NCI-H187 (cell line): ENCODE data around the gene UBA7.

Experiments used
- DNase-seq, 2 experiments: peaks; one replicate each; lab custom pipeline; 2025; lab: John Stamatoyannopoulos, UW

The UBA7 gene

GRCh38 chr3:49805897-49806701 is 7.7 kb downstream of the UBA7 start:
- DNase-seq, result no peak

GRCh38 chr3:49805367-49805782 is 8.4 kb downstream of the UBA7 start:
- no peak for DNase-seq

- no peak for DNase-seq
Observed at GRCh38 chr3:49804141-49805041, 9.4 kb downstream of the UBA7 start.

GRCh38 chr3:49803465-49804140 is 10.2 kb downstream of the UBA7 start:
- peak in 1 of 2 experiments; percentile 36 for DNase-seq

- DNase-seq, result peak; percentile 47 to 59
Observed at GRCh38 chr3:49802719-49803464, 10.9 kb downstream of the UBA7 start, which contains the start of gene INKA1. INKA1 (plus strand) TSS chr3:49803261; CDS start chr3:49803393, 132 bp downstream.

GRCh38 chr3:49801160-49801559 is 12.6 kb downstream of the UBA7 start:
- DNase-seq, result no peak

GRCh38 chr3:49799761-49800160 is 14.0 kb downstream of the UBA7 start, which contains the start of gene CDHR4:
CDHR4 (minus strand) TSS chr3:49799873; CDS start chr3:49799812, 61 bp downstream.
- no peak for DNase-seq

- DNase-seq, result no peak
Observed at GRCh38 chr3:49799105-49799504, 14.6 kb downstream of the UBA7 start.

GRCh38 chr3:49794926-49795905 is 18.5 kb downstream of the UBA7 start:
- no peak for DNase-seq

- DNase-seq, result no peak
Observed at GRCh38 chr3:49794431-49794830, 19.3 kb downstream of the UBA7 start.

- no peak for DNase-seq
Observed at GRCh38 chr3:49793486-49794085, 20.2 kb downstream of the UBA7 start.

- DNase-seq, result no peak
Observed at GRCh38 chr3:49792371-49793150, 21.2 kb downstream of the UBA7 start.

GRCh38 chr3:49791571-49791970 is 22.2 kb downstream of the UBA7 start:
- no peak for DNase-seq

- no peak for DNase-seq
Observed at GRCh38 chr3:49790626-49791411, 22.9 kb downstream of the UBA7 start.

GRCh38 chr3:49788056-49788455 is 25.7 kb downstream of the UBA7 start:
- no peak for DNase-seq

GRCh38 chr3:49787536-49787935 is 26.2 kb downstream of the UBA7 start:
- DNase-seq, result no peak

GRCh38 chr3:49787182-49787464 is 26.6 kb downstream of the UBA7 start:
- DNase-seq, result no peak
